Dermis blood vessel endothelial cell (primary cell): Measurements from ENCODE around the gene CRISPLD2. TPM values are rescaled to one million over a fixed set of nuclear protein-coding genes. Genes with fewer than 3 reads are reported as not detected.
"Not testable (repeated sequence)": the region's sequence is repeated elsewhere in the genome, so short reads cannot be mapped to it uniquely, and the experiment has no call there.

Source experiments
- DNase-seq: peaks from one replicate; pipeline ENCODE4 v3.0.0; 2010
- total RNA-seq: library from RNA; depleted of rRNA; stranded (reverse); fragments of >200 nt; gene quantifications from 2 replicates; pipeline ENCODE4 v1.2.3, GENCODE V29; 2014

Gene CRISPLD2
- total RNA-seq, 1 donor from 2014 or later = 1.0 TPM

- no peak for DNase-seq
These were observed 43.2 kb downstream of the CRISPLD2 start for GRCh38 chr16:84862804-84863480.

- DNase-seq = no peak
These were observed 43.7 kb downstream of the CRISPLD2 start for GRCh38 chr16:84863481-84863814.

GRCh38 chr16:84864326-84864955 lies 44.7 kb downstream of the CRISPLD2 start:
- no peak for DNase-seq

- no peak for DNase-seq
These were observed 47.9 kb downstream of the CRISPLD2 start for GRCh38 chr16:84867696-84868095.

GRCh38 chr16:84868328-84868727 lies 48.5 kb downstream of the CRISPLD2 start:
- no peak for DNase-seq

GRCh38 chr16:84868829-84869472 lies 49.2 kb downstream of the CRISPLD2 start:
- no peak for DNase-seq

- no peak for DNase-seq
These were observed 49.7 kb downstream of the CRISPLD2 start for GRCh38 chr16:84869473-84869845.

- DNase-seq = not testable (repeated sequence)
These were observed 53.2 kb downstream of the CRISPLD2 start for GRCh38 chr16:84872971-84873370.

GRCh38 chr16:84874004-84874435 lies 54.2 kb downstream of the CRISPLD2 start:
- DNase-seq = no peak

GRCh38 chr16:84874553-84874952 lies 54.8 kb downstream of the CRISPLD2 start:
- DNase-seq = no peak

- no peak for DNase-seq
These were observed 55.2 kb downstream of the CRISPLD2 start for GRCh38 chr16:84874983-84875382.

- DNase-seq = no peak
These were observed 56.1 kb downstream of the CRISPLD2 start for GRCh38 chr16:84875846-84876245.

GRCh38 chr16:84876873-84877606 lies 57.3 kb downstream of the CRISPLD2 start:
- DNase-seq = no peak

GRCh38 chr16:84878770-84879169 lies 59.0 kb downstream of the CRISPLD2 start:
- DNase-seq = no peak

GRCh38 chr16:84879569-84880487 lies 60.0 kb downstream of the CRISPLD2 start:
- no peak for DNase-seq

GRCh38 chr16:84881702-84882521 lies 62.1 kb downstream of the CRISPLD2 start:
- peak; percentile 21 for DNase-seq

GRCh38 chr16:84883301-84883700 lies 63.5 kb downstream of the CRISPLD2 start:
- no peak for DNase-seq

- no peak for DNase-seq
These were observed 64.4 kb downstream of the CRISPLD2 start for GRCh38 chr16:84884246-84884595.

- peak; percentile 65 for DNase-seq
These were observed 65.0 kb downstream of the CRISPLD2 start for GRCh38 chr16:84884596-84885341.

- DNase-seq = peak; percentile 53
These were observed 65.6 kb downstream of the CRISPLD2 start for GRCh38 chr16:84885342-84885910.
